H9 (cell line): ENCODE data around the gene LARP4. TPM values are rescaled to one million over a fixed set of nuclear protein-coding genes. Genes with fewer than 3 reads are reported as not detected.
"Not testable (repeated sequence)": the region's sequence is repeated elsewhere in the genome, so short reads cannot be mapped to it uniquely, and the experiment has no call there.

ENCODE experiments used
- DNase-seq: peaks from one replicate; pipeline ENCODE4 v3.0.0-alpha.2; 2017
- H2AFZ ChIP-seq: one replicate; pipeline ENCODE4 v1.6.1; 2013; ENCODE audit warnings: mild to moderate bottlenecking, low read length, control low read depth, moderate library complexity
- H2AK5ac ChIP-seq: 2 replicates; pipeline ENCODE4 v1.6.1; 2013; ENCODE audit warnings: low read length, control low read depth, mixed read lengths; ENCODE audit not compliant: insufficient read length
- H2BK120ac ChIP-seq: one replicate; pipeline ENCODE4 v1.6.1; 2013; ENCODE audit warnings: low read depth, mild to moderate bottlenecking, low read length, control low read depth, inconsistent platforms; ENCODE audit not compliant: poor library complexity, severe bottlenecking
- H2BK12ac ChIP-seq: 2 replicates; pipeline ENCODE4 v1.6.1; 2013; ENCODE audit warnings: low read length, control low read depth, mixed read lengths, low read depth; ENCODE audit not compliant: insufficient read length
- H2BK15ac ChIP-seq: 2 replicates; pipeline ENCODE4 v1.6.1; 2013; ENCODE audit warnings: low read depth, low read length, control low read depth
- H2BK20ac ChIP-seq: one replicate; pipeline ENCODE4 v1.6.1; 2013; ENCODE audit warnings: low read depth, mild to moderate bottlenecking, low read length, control low read depth, inconsistent platforms; ENCODE audit not compliant: poor library complexity, severe bottlenecking
- H2BK5ac ChIP-seq: 2 replicates; pipeline ENCODE4 v1.6.1; 2013; ENCODE audit warnings: low read length, control low read depth, mixed read lengths; ENCODE audit not compliant: insufficient read length
- H3K14ac ChIP-seq: 2 replicates; pipeline ENCODE4 v1.6.1; 2013; ENCODE audit warnings: low read length, control low read depth; ENCODE audit not compliant: insufficient read depth
- H3K18ac ChIP-seq: 2 replicates; pipeline ENCODE4 v1.6.1; 2013; ENCODE audit warnings: low read depth, mild to moderate bottlenecking, mixed read lengths, low read length, control low read depth; ENCODE audit not compliant: insufficient read length
- H3K23ac ChIP-seq: 2 replicates; pipeline ENCODE4 v1.6.1; 2013; ENCODE audit warnings: low read length, control low read depth, mixed read lengths, low read depth; ENCODE audit not compliant: insufficient read length
- H3K23me2 ChIP-seq: 2 replicates; pipeline ENCODE4 v1.6.1; 2013; ENCODE audit warnings: low read depth, mild to moderate bottlenecking, mixed read lengths, low read length, control low read depth; ENCODE audit not compliant: insufficient read length, poor library complexity, severe bottlenecking
- H3K27ac ChIP-seq: 2 replicates; pipeline ENCODE4 v1.5.1; 2013; ENCODE audit warnings: low read length, control low read depth, mixed read lengths, low read depth; ENCODE audit not compliant: insufficient read length
- H3K27me3 ChIP-seq: 2 replicates; pipeline ENCODE4 v1.6.1; 2013; ENCODE audit warnings: low read length, control low read depth, inconsistent platforms; ENCODE audit not compliant: insufficient read depth
- H3K4ac ChIP-seq: 2 replicates; pipeline ENCODE4 v1.6.1; 2013; ENCODE audit warnings: low read depth, mild to moderate bottlenecking, control low read depth, inconsistent platforms, low read length, moderate library complexity
- H3K4me1 ChIP-seq: 2 replicates; pipeline ENCODE4 v1.6.1; 2013; ENCODE audit warnings: low read length, control low read depth, inconsistent platforms; ENCODE audit not compliant: insufficient read depth
- H3K4me2 ChIP-seq: 2 replicates; pipeline ENCODE4 v1.6.1; 2013; ENCODE audit warnings: low read length, control low read depth, mixed read lengths; ENCODE audit not compliant: insufficient read length, insufficient read depth
- H3K56ac ChIP-seq: 2 replicates; pipeline ENCODE4 v1.6.1; 2013; ENCODE audit warnings: low read depth, mild to moderate bottlenecking, mixed read lengths, low read length, control low read depth; ENCODE audit not compliant: insufficient read length
- H3K79me1 ChIP-seq: 2 replicates; pipeline ENCODE4 v1.6.1; 2013; ENCODE audit warnings: low read depth, mild to moderate bottlenecking, moderate library complexity, low read length, control low read depth, inconsistent platforms; ENCODE audit not compliant: insufficient read depth, poor library complexity, severe bottlenecking
- H3K79me2 ChIP-seq: 2 replicates; pipeline ENCODE4 v1.6.1; 2013; ENCODE audit warnings: low read length, control low read depth, inconsistent platforms; ENCODE audit not compliant: insufficient read depth
- H3K9ac ChIP-seq: 2 replicates; pipeline ENCODE4 v1.6.1; 2013; ENCODE audit warnings: low read length, control low read depth, mixed read lengths; ENCODE audit not compliant: insufficient read length; ENCODE audit errors: extremely low read depth
- H3K9me3 ChIP-seq: one replicate; pipeline ENCODE4 v1.6.1; 2013; ENCODE audit warnings: low read depth, low read length, inconsistent platforms; ENCODE audit not compliant: control insufficient read depth
- H3T11ph ChIP-seq: one replicate; pipeline ENCODE4 v1.6.1; 2013; ENCODE audit warnings: mild to moderate bottlenecking, low read length, control low read depth, inconsistent platforms
- H4K20me1 ChIP-seq: one replicate; pipeline ENCODE4 v1.6.1; 2013; ENCODE audit not compliant: control insufficient read depth, insufficient read length, insufficient read depth
- H4K5ac ChIP-seq: 2 replicates; pipeline ENCODE4 v1.6.1; 2013; ENCODE audit warnings: low read depth, mild to moderate bottlenecking, mixed read lengths, low read length, control low read depth; ENCODE audit not compliant: insufficient read length
- H4K8ac ChIP-seq: replicated peaks from 2 replicates; pipeline ENCODE4 v1.6.1; 2013; ENCODE audit warnings: low read length, control low read depth, mixed read lengths, low read depth; ENCODE audit not compliant: insufficient read length
- H4K91ac ChIP-seq: 2 replicates; pipeline ENCODE4 v1.6.1; 2013; ENCODE audit warnings: low read depth, mild to moderate bottlenecking, moderate library complexity, mixed read lengths, low read length, control low read depth; ENCODE audit not compliant: insufficient read length
- H3K27ac Mint-ChIP-seq, 3 experiments: 2 replicates in 2 of 3; 3 replicates in 1 of 3; pipeline ENCODE4 v1.8.0; 2020 to 2021; ENCODE audit warnings: mixed read lengths in 3 of 3, mild to moderate bottlenecking in 1 of 3, moderate library complexity in 1 of 3
- H3K27me3 Mint-ChIP-seq: 2 replicates; pipeline ENCODE4 v1.8.0; 2021; ENCODE audit warnings: low read depth, mild to moderate bottlenecking, moderate library complexity, mixed read lengths
- H3K36me3 Mint-ChIP-seq, 3 experiments: 2 replicates in 2 of 3; 3 replicates in 1 of 3; pipeline ENCODE4 v1.8.0; 2020 to 2021; ENCODE audit warnings: low read depth in 3 of 3, mixed read lengths in 3 of 3; ENCODE audit not compliant: insufficient read depth in 1 of 3
- H3K4me1 Mint-ChIP-seq, 2 experiments: 2 replicates each; pipeline ENCODE4 v1.8.0; 2020; ENCODE audit warnings: mixed read lengths in 2 of 2
- H3K4me3 Mint-ChIP-seq, 2 experiments: 2 replicates in 1 of 2; 3 replicates in 1 of 2; pipeline ENCODE4 v1.8.0; 2020 to 2021; ENCODE audit warnings: mild to moderate bottlenecking in 2 of 2, mixed read lengths in 2 of 2, moderate library complexity in 1 of 2
- H3K9me3 Mint-ChIP-seq, 2 experiments: 2 replicates in 1 of 2; 3 replicates in 1 of 2; pipeline ENCODE4 v1.8.0; 2020; ENCODE audit warnings: mild to moderate bottlenecking in 2 of 2, mixed read lengths in 2 of 2, moderate library complexity in 1 of 2
- WGBS: extraction: QIAGEN DNeasy Blood & Tissue Kit; methylation state at CpG from one replicate; pipeline ENCODE4 v1.1.7; 2013; ENCODE audit warnings: missing lambda C conversion rate, low lambda C conversion rate, mixed read lengths; ENCODE audit not compliant: insufficient read length; ENCODE audit errors: extremely low coverage; 5-methylcytosine and 5-hydroxymethylcytosine counted together
- total RNA-seq: library from RNA; stranded (reverse); gene quantifications from 2 replicates; pipeline ENCODE4 v1.2.1, GENCODE V29; 2021

The LARP4 gene
- total RNA-seq, 1 experiment from 2014 or later: 82.3 TPM

GRCh38 chr12:50423342-50423741 lies 22.7 kb downstream of the LARP4 start:
- H3K23me2 ChIP-seq, H3K27ac Mint-ChIP-seq: not testable (repeated sequence)

More at GRCh38 chr12:50423342-50423741, 22.7 kb downstream of the LARP4 start:
- no CpG with 5 or more reads among the region's 10 CpGs for WGBS
- H3K18ac ChIP-seq, H3K4ac ChIP-seq, H4K5ac ChIP-seq, H3K4me2 ChIP-seq, H3K14ac ChIP-seq, H3K4me1 ChIP-seq, H3K4me3 Mint-ChIP-seq, H4K8ac ChIP-seq, H4K91ac ChIP-seq, H3K23ac ChIP-seq, H2BK5ac ChIP-seq, H4K20me1 ChIP-seq, H2BK12ac ChIP-seq, H3K56ac ChIP-seq, H3K27me3 Mint-ChIP-seq, H3K9me3 ChIP-seq, H3K79me2 ChIP-seq, H3K9me3 Mint-ChIP-seq, H3K27me3 ChIP-seq, H2AK5ac ChIP-seq, H3T11ph ChIP-seq, H2BK20ac ChIP-seq, H3K9ac ChIP-seq, H3K27ac ChIP-seq, H2BK120ac ChIP-seq, H2BK15ac ChIP-seq, DNase-seq, H2AFZ ChIP-seq: not testable (repeated sequence)
- Mint-ChIP-seq H3K36me3 (peaks cover 0 to 29% (median 1%) of the 10 kb centered on the region in 3 experiments; a peak in 3 of 7 replicates), H3K4me1 (peaks cover 15 to 18% of the 10 kb centered on the region in 2 experiments)
- peaks cover 15% of the 10 kb centered on the region for H3K79me1 ChIP-seq
